ENCODE data around the gene CATSPER3. TPM values are rescaled to one million over a fixed set of nuclear protein-coding genes. Genes with fewer than 3 reads are reported as not detected.

Gene CATSPER3
- total and polyA plus RNA-seq, 2 donors from 2014 or later: 1.4 TPM

DNA sequence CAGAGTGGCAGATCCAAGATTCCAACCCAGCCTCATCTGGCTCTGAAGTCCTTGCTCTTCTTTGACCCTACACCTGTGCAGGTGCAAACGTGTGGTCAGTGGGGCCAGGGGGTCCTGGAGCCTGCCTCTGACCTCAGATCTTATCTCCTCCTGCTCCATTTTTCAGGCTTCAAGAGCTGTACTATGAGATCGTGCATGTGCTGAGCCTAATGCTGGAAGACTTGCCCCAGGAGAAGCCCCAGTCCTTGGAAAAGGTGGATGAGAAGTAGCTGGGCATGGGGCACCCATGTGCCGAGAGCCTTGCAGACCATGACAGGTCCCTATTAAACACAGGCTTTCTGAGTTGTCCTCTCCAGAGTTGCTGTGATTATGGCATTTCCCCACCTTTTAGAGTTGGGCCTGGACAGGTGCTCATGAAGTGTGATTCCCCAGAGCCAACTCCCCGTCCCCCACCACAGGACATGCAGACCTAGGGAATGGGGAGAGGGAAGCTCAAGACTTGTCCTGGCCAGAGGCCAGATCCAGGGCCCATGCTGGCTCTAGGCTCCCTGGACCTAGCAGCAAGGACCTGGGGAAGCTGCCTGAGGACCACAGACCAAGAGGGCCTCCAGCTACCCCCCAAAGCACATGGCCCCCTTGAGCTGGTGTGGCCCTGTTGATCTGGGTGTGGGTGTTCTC lies 43.8 kb downstream of the CATSPER3 start:
- Histone ChIP-seq H3K4me3 (ENCODE audit: low read length in 3 of 3) (no peak overlapping the region), H3K27me3 (ENCODE audit: control insufficient read depth, insufficient read depth, low read length) (no peaks in the 10 kb centered on the region), H3K4me1 (ENCODE audit: control insufficient read depth in 2 of 3, insufficient read depth in 2 of 3, low read depth in 1 of 3, low read length in 3 of 3) (no peaks in the 10 kb centered on the region), H3K9me3 (ENCODE audit: control insufficient read depth in 2 of 3, insufficient read depth in 1 of 3, low read length in 3 of 3) (no peaks in the 10 kb centered on the region), H3K27ac (ENCODE audit: low read depth in 2 of 2, low read length in 2 of 2) (no peak overlapping the region), H3K36me3 (ENCODE audit: control insufficient read depth in 2 of 3, insufficient read depth in 3 of 3, low read length in 3 of 3) (no peaks in the 10 kb centered on the region), H3K9ac (ENCODE audit: low read length in 3 of 3) (no peak overlapping the region)
- TF ChIP-seq, protein P1, sequence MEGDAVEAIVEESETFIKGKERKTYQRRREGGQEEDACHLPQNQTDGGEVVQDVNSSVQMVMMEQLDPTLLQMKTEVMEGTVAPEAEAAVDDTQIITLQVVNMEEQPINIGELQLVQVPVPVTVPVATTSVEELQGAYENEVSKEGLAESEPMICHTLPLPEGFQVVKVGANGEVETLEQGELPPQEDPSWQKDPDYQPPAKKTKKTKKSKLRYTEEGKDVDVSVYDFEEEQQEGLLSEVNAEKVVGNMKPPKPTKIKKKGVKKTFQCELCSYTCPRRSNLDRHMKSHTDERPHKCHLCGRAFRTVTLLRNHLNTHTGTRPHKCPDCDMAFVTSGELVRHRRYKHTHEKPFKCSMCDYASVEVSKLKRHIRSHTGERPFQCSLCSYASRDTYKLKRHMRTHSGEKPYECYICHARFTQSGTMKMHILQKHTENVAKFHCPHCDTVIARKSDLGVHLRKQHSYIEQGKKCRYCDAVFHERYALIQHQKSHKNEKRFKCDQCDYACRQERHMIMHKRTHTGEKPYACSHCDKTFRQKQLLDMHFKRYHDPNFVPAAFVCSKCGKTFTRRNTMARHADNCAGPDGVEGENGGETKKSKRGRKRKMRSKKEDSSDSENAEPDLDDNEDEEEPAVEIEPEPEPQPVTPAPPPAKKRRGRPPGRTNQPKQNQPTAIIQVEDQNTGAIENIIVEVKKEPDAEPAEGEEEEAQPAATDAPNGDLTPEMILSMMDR (IDR thresholded peaks at IDR 0.05; ENCODE audit: borderline replicate concordance, extremely low read depth, insufficient read depth): no peak
- DNase-seq: peak in 2 of 5 donors; percentile 31 to 47
- no peak for FAIRE-seq
- intact Hi-C loops (cut with DNase I): no loop called here

DNA sequence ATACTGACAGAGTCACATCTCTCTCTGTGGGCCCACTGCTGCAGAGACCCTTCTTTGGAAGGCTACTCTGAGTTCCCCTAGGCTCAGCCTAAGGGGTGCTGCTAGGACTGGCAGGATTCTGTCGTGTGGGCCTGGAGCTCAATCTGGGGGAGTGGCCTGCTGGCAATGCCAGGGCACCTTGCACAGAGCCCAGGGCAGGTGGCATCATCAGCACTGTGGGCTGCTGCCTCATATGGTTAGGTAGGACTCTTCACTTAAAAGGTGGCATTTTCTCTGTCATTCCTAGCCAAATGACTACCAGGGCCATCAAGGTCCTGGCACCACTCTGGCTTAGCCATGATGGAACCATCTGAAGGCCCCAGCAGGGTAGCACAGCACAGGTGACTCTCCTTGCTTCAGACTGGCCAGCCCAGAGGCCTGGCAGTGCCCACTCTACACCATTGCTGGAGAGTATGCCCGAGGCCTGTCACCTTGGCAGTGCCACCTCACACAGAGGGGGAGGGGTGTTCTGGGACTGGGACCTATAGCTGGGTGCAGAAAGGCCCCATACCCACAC lies 44.4 kb downstream of the CATSPER3 start:
- H3K27ac ChIP-seq (ENCODE audit: low read depth in 2 of 2, low read length in 2 of 2): no peak overlapping the region
- H3K4me1 ChIP-seq (ENCODE audit: control insufficient read depth in 2 of 3, insufficient read depth in 2 of 3, low read depth in 1 of 3, low read length in 3 of 3): no peaks in the 10 kb centered on the region
- H3K36me3 ChIP-seq (ENCODE audit: control insufficient read depth in 2 of 3, insufficient read depth in 3 of 3, low read length in 3 of 3): no peaks in the 10 kb centered on the region
- intact Hi-C loops (cut with DNase I): no loop called here
- TF ChIP-seq, protein P1 (IDR thresholded peaks at IDR 0.05; ENCODE audit: borderline replicate concordance, extremely low read depth, insufficient read depth): no peak
- DNase-seq (peak in 2 of 5 donors; percentile 11 to 22), FAIRE-seq (no peak)
- H3K27me3 ChIP-seq (ENCODE audit: control insufficient read depth, insufficient read depth, low read length): no peaks in the 10 kb centered on the region
- no peak overlapping the region for H3K9ac ChIP-seq (ENCODE audit: low read length in 3 of 3)
- no peaks in the 10 kb centered on the region for H3K9me3 ChIP-seq (ENCODE audit: control insufficient read depth in 2 of 3, insufficient read depth in 1 of 3, low read length in 3 of 3)
- no peak overlapping the region for H3K4me3 ChIP-seq (ENCODE audit: low read length in 3 of 3)

DNA sequence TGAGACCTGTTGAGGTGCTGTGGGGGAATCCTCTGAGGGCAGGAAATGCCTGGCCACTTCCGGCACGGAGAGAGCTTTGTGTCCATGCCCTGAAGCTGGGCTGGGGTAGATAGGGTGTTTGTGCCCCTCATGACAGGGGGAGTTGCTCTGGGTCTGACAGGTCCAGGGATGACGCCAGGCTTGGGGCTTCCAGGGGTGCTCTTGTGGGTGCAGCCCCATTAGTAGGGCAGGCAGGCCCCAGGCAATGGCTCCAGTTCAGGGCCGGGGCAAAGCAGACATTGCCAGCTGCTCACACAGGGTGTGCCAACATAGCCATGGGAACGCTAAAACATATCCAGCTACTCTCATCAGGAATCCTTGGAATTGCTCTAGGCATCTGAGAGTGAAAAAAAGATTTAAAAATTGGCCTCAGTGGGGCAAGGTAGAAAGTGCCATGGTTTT lies 45.3 kb downstream of the CATSPER3 start:
- H3K27ac ChIP-seq (ENCODE audit: low read depth in 2 of 2, low read length in 2 of 2): no peak overlapping the region
- no peak for FAIRE-seq
- H3K9me3 ChIP-seq (ENCODE audit: control insufficient read depth in 2 of 3, insufficient read depth in 1 of 3, low read length in 3 of 3): no peaks in the 10 kb centered on the region
- no peaks in the 10 kb centered on the region for H3K4me1 ChIP-seq (ENCODE audit: control insufficient read depth in 2 of 3, insufficient read depth in 2 of 3, low read depth in 1 of 3, low read length in 3 of 3)
- H3K27me3 ChIP-seq (ENCODE audit: control insufficient read depth, insufficient read depth, low read length): no peaks in the 10 kb centered on the region
- H3K4me3 ChIP-seq (ENCODE audit: low read length in 3 of 3): no peak overlapping the region
- intact Hi-C loops (cut with DNase I): no loop called here
- DNase-seq: peak in 2 of 5 donors; percentile 16 to 26
- no peak overlapping the region for H3K9ac ChIP-seq (ENCODE audit: low read length in 3 of 3)
- TF ChIP-seq, protein P1 (IDR thresholded peaks at IDR 0.05; ENCODE audit: borderline replicate concordance, extremely low read depth, insufficient read depth): no peak
- H3K36me3 ChIP-seq (ENCODE audit: control insufficient read depth in 2 of 3, insufficient read depth in 3 of 3, low read length in 3 of 3): no peaks in the 10 kb centered on the region
